Coronary artery (tissue), 2 donors: Measurements from ENCODE around the gene GON4L.
"Not testable (repeated sequence)": the region's sequence is repeated elsewhere in the genome, so short reads cannot be mapped to it uniquely, and the experiment has no call there.

Experiments used
- DNase-seq: peaks from one replicate; pipeline ENCODE4 v3.0.0-alpha.2; 2017; ENCODE audit warnings: low spot score
- H3K27ac ChIP-seq, 2 donors: fragments of 200-600 bp; sonication (generic); one replicate each; pipeline ENCODE4 v1.5.1; 2016 to 2019
- H3K4me3 ChIP-seq: fragments of 200-600 bp; sonication (generic); 2 replicates; pipeline ENCODE4 v1.5.1; 2016; ENCODE audit warnings: mild to moderate bottlenecking, moderate library complexity
- CTCF ChIP-seq: fragments of 200-600 bp; sonication (generic); IDR thresholded peaks from one replicate; pipeline ENCODE4 v1.5.1; 2019; ENCODE audit warnings: antibody characterized with exemption

The GON4L gene

DNA sequence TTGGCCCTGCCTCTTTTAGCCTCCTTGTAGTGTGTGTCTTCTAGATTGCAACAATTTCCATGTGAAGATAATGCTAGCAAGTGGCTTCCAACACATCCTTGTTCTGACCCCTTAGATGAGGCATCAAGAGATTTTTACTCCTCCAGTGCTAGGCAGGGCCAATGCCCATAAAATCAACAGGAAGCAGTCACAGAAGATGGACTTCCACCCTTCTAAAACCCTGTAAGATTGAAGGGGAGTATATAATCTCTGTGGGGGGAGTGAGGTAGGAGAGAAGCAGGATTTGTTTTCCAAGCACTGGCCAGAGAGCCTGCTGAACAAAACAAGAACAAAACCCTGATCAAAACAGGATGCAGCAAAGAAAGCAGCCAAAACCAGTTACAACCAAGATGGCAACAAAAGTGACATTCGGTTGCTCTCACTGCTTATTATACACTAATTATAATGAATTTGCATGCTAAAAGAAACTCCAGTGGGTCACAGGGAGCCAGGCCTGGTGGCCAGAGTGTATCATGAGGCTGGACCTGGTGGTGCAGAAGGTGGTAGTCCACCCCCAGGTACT, 12.1 kb downstream of the GON4L start:
- H3K4me3 ChIP-seq = no peak overlapping the region
- no peak for DNase-seq
- no peak for TF ChIP-seq CTCF
- no peak overlapping the region for H3K27ac ChIP-seq

DNA sequence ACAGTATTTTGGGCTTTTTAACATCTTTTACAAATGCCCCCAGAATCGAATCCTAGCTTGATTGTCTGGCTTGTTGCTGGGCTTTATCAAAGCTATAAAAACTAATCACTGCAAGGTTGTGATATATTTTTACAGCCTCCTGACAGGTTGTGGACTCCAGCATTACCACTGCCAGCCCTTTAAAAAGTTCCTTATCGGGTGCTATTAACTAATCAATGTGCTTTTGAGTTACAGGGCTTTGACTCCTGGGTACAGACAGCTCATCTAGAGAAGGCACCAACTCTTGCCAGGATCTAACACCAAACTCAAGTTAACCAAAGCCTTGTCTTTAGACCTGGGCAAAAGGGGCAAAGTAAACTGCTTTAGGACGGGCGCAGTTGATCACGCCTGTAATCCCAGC, 16.6 kb downstream of the GON4L start:
- DNase-seq = no peak
- Histone ChIP-seq H3K27ac (no peak overlapping the region), H3K4me3 (no peak overlapping the region)
- no peak for TF ChIP-seq CTCF

- no peak for DNase-seq
- no peak overlapping the region for H3K27ac ChIP-seq
- H3K4me3 ChIP-seq = no peak overlapping the region
- TF ChIP-seq CTCF = no peak
Observed at GRCh38 chr1:155835548-155835947, 21.5 kb downstream of the GON4L start.

DNA sequence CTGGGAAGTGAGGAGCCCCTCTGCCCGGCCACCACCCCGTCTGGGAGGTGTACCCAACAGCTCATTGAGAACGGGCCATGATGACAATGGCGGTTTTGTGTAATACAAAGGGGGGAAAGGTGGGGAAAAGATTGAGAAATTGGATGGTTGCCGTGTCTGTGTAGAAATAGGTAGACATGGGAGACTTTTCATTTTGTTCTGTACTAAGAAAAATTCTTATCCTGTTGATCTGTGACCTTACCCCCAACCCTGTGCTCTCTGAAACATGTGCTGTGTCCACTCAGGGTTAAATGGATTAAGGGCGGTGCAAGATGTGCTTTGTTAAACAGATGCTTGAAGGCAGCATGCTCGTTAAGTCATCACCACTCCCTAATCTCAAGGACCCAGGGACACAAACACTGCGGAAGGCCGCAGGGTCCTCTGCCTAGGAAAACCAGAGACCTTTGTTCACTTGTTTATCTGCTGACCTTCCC, 22.1 kb downstream of the GON4L start:
- not testable (repeated sequence) for DNase-seq

GRCh38 chr1:155834296-155834926, 22.6 kb downstream of the GON4L start:
- no peak for DNase-seq
- Histone ChIP-seq H3K4me3 (no peak overlapping the region), H3K27ac (no peak overlapping the region)
- TF ChIP-seq CTCF = no peak

More for the DNA sequence above, 22.1 kb downstream of the GON4L start:
- not testable (repeated sequence) for H3K27ac ChIP-seq, H3K4me3 ChIP-seq

DNA sequence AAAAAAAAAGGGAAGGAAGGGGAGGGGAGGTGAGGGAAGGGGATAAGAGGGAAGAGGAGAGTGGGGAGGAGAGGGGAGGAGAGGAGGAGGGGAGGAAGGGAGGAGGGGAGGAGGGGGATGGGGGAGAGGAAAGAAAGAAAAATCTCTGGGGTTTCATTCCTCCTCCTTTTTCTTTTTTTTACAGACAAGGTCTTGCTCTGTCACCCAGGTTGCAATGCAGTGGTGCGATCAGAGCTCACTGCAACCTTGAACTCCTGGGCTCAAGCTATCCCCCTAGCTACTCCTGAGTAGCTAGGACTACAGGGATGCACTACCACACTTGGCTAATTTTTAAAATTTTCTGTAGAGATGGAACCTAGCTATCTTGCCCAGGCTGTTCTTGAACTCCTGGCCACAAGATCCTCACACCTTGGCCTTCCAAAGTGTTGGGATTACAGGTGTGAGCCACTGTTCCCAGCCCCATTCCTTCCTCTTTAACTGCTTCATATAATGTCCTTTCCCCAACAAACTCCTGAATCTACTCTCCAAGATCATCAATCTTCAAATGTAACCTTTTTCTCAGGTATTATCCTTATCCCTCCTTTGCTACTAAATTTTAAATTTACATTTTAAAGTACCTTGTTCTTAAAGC, 23.2 kb downstream of the GON4L start:
- TF ChIP-seq CTCF = no peak
- DNase-seq = no peak
- Histone ChIP-seq H3K27ac (no peak overlapping the region), H3K4me3 (no peak overlapping the region)

- Histone ChIP-seq H3K4me3 (no peak overlapping the region), H3K27ac (no peak overlapping the region)
- no peak for DNase-seq
- no peak for TF ChIP-seq CTCF
Observed at GRCh38 chr1:155831279-155831976, 25.6 kb downstream of the GON4L start.
